Measurements from ENCODE around the gene CAMK2N1. TPM values are rescaled to one million over a fixed set of nuclear protein-coding genes. Genes with fewer than 3 reads are reported as not detected.

Gene CAMK2N1
- total and polyA plus RNA-seq, 10 of the 15 experiments (the other 5 are each of a cell fraction or from before 2014, with no cell fraction given): 0.23 TPM; not detected in 9

GRCh38 chr1:20448671-20449071 lies 37.3 kb downstream of the CAMK2N1 start:
- H3K4me3 ChIP-seq: no peak overlapping the region
- H2AFZ ChIP-seq (ENCODE audit: control insufficient read depth, low read depth, low read length): no peak overlapping the region
- H3K9me3 ChIP-seq (replicated peaks; ENCODE audit: control insufficient read depth, insufficient read depth, low read length): no peaks in the 10 kb centered on the region
- H3K36me3 ChIP-seq (ENCODE audit: control insufficient read depth in 2 of 2, insufficient read depth in 2 of 2, low read length in 1 of 2): no peaks in the 10 kb centered on the region
- ATAC-seq (no peak), DNase-seq (ENCODE audit: low read depth, low spot score) (no peak), FAIRE-seq (no peak)
- no peaks in the 10 kb centered on the region for H3K4me1 ChIP-seq (ENCODE audit: control insufficient read depth, insufficient read depth, low read length)
- in situ Hi-C loops (cut with MboI) (no loop called here), intact Hi-C loops (cut with micrococcal nuclease; ENCODE audit: unreplicated experiment) (no loop called here)
- SMC1A ChIA-PET (ENCODE audit: uncharacterized antibody, unreplicated experiment): no interaction called here
- POLR2A ChIA-PET: no interaction called here
- no peak overlapping the region for H3K27ac ChIP-seq (ENCODE audit: control insufficient read depth, insufficient read depth)
- no peaks in the 10 kb centered on the region; a peak in 1 of 4 replicates for H3K27me3 ChIP-seq (replicated peaks in 1 of 2; ENCODE audit: control insufficient read depth in 2 of 2, insufficient read depth in 2 of 2, low read length in 1 of 2)
- CTCF ChIA-PET: no interaction called here
- no TSS peak for BruUV-seq (replicated peaks)
- no peaks in the 10 kb centered on the region for H3K79me2 ChIP-seq (ENCODE audit: control insufficient read depth, insufficient read depth, low read length)
- 9% methylated on average over 9 of the region's 9 CpGs for WGBS (ENCODE audit: insufficient coverage, insufficient replicate concordance, low lambda C conversion rate, missing lambda C conversion rate)
- no peak overlapping the region for H3K4me2 ChIP-seq (ENCODE audit: control insufficient read depth, insufficient read depth)
- H4K20me1 ChIP-seq (ENCODE audit: control insufficient read depth, insufficient read depth): no peaks in the 10 kb centered on the region
- TF ChIP-seq WRNIP1 (IDR thresholded peaks at IDR 0.05; ENCODE audit: borderline replicate concordance, low read depth, low read length) (no peak), BCL3 (IDR thresholded peaks at IDR 0.05; ENCODE audit: borderline replicate concordance, insufficient read depth, low read depth, low read length, poor library complexity, severe bottlenecking) (no peak), MTA2 (IDR thresholded peaks at IDR 0.05; ENCODE audit: low read depth) (no peak), YBX1 (IDR thresholded peaks at IDR 0.05) (no peak), ZSCAN29 (IDR thresholded peaks at IDR 0.05) (no peak), ZBTB33 (IDR thresholded peaks at IDR 0.05) (no peak), NR2C2 (IDR thresholded peaks at IDR 0.05; ENCODE audit: borderline replicate concordance, control insufficient read depth, insufficient read length, low read depth) (no peak), MEF2B (IDR thresholded peaks at IDR 0.05; ENCODE audit: partially characterized antibody, poor library complexity, severe bottlenecking) (no peak), ZNF207 (IDR thresholded peaks at IDR 0.05; ENCODE audit: borderline replicate concordance) (no peak), ZNF622 (IDR thresholded peaks at IDR 0.05) (no peak), DPF2 (IDR thresholded peaks at IDR 0.05) (no peak), CHD4 (IDR thresholded peaks at IDR 0.05) (no peak), ATF3 (IDR thresholded peaks at IDR 0.05; ENCODE audit: borderline replicate concordance, extremely low read depth, low read depth, low read length) (no peak), IRF3 (IDR thresholded peaks at IDR 0.05) (no peak), IRF5 (IDR thresholded peaks at IDR 0.05; ENCODE audit: borderline replicate concordance) (no peak)
- H3K9ac ChIP-seq (ENCODE audit: control insufficient read depth, insufficient read depth, low read length): no peak overlapping the region
- RAD21 ChIA-PET (ENCODE audit: unreplicated experiment): no interaction called here
